CMK (cell line): Measurements from ENCODE around the gene MAGEL2.
"Not testable (repeated sequence)": the region's sequence is repeated elsewhere in the genome, so short reads cannot be mapped to it uniquely, and the experiment has no call there.

Source experiments
- DNase-seq: peaks from one replicate; pipeline ENCODE4 v3.0.0-alpha.2; 2010; ENCODE audit warnings: low read depth

The MAGEL2 gene

DNA sequence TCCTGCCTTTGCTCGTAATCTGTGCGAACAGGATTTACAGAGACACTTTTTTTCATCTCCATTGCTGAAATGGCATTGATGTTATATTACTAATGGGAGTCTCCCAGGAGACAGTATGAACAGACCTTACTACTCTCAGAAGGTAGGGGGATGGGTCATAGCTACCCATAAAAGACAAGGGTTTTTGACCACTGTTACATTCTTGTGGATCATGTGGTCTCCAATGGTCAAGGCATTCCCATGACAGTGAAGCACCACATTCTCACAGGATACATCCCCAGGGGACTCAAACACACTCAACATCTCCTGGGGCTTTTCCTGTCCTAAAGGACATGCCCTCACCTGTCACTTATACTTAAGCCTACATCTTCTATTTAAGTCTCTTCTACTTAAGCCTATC lies 41.4 kb downstream of the MAGEL2 start:
- DNase-seq: no peak

- no peak for DNase-seq
Measured at GRCh38 chr15:23602124-23602523, 45.5 kb downstream of the MAGEL2 start.

DNA sequence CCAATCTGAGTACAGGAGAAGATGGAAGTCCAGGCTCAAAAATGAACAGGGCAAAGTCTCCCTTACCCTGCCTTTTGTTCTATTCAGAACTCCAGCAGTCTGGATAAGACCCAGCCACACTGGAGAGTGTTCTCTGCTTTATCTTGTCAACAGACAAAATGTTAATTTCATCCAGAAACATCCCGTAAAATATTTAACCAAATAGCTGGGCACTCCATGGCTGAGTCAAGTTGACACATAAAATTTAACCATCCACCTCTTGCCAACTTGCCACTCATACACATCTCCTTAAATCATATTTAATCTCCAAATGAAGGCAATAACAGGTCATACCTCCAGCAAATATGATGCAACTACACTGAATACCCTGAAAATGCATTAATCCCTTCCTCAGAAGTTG lies 48.6 kb downstream of the MAGEL2 start:
- no peak for DNase-seq

DNA sequence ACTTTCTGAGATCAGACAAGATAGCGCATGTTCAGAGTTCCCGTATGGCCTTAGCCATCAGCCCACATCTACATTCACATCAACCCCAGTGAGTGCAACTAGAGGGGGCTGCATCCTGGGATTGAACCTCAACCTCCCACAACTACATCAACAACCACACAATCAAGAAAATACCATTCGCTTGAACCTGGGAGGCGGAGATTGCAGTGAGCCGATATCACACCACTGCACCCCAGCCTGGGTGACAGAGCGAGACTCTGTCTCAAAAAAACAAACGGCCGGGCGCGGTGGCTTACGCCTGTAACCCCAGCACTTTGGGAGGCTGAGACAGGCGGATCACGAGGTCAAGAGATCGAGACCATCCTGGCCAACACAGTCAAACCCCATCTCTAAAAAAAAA lies 50.4 kb downstream of the MAGEL2 start:
- not testable (repeated sequence) for DNase-seq

DNA sequence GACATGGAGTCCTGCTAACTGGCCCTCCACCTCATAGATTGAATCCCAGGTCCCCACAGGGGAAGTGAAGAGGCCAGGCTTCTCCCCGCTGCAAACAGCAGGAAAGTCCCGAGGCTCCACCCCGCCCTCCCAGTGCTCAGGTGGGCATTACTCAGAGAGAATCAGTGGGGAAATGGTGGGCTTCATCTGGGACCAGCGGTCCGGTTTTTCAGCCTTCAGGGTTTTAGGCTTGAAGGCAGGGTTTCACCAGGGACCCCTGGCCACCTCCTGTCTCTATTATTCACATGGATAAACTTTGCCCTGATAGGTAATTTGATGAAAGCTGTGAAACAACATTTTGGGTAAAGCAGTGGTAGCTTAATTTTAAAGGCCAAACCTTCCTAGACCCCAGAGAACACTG lies 50.9 kb downstream of the MAGEL2 start:
- no peak for DNase-seq

DNA sequence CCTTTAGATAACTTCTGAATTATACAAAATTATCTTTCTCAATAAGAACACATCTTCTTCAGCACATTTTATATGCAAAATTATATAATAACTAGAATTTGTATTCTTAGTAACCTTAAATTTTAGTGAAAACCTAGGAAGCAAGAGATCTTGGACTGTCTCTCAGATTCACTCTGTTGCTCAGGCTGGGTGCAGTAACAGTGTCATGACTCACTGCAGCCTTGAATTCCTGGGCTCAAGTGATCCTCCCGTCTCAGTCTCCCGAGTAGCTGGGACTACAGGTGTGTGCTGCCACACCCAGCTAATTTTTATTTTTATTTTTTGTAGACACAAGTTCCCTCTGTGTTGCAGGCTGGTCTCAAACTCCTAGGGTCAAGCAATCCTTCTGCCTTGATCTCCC lies 52.3 kb downstream of the MAGEL2 start:
- no peak for DNase-seq

GRCh38 chr15:23594252-23594770 lies 53.4 kb downstream of the MAGEL2 start:
- no peak for DNase-seq
